ENCODE measurements around the gene OR5H2.

OR5H2 gene

DNA sequence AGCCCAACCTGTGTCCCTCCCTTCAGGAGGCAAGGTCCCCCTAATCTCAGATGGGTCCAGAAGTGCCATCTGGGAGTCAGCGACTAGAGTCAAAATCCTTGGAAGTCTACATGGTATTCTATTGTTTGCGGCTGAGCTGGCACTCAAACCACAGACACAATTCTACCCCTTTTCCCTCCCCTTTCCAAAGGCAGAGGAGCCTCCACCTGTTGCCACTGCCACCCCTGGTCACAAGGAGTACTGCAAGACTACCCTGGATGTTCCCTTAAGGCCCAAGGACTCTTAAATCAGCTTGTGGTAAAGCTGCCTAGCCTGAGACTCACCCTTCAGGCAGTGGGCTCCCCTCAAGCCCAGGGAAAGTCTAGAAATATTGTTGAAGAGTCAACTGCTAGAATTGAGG, 22.6 kb upstream of the OR5H2 start:
- intact Hi-C loops (cut with DNase I; ENCODE audit: low total_unique reads): no loop called here
- no peaks in the 10 kb centered on the region for H3K27me3 ChIP-seq

DNA sequence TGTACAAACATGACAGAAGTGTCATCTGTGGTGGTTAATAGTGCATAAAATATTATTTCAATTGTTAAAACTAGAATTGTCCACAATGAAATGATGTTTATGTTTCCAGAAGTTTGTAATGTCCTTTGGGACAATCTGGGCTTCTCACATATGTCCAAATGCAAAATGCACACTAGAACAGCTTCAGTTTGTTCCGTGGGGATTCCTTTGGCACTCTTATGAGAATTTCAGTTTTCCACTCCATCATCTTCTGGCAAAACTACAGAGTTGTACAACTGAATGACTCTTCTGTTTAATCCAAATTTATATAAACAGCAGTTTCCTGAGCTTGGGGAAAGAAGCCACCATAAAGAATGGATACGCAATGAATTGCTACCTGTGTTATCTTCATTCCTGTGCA, 20.3 kb upstream of the OR5H2 start:
- Histone ChIP-seq H3K27me3 (no peaks in the 10 kb centered on the region), H3K27ac (no peak overlapping the region), H3K9me3 (no peaks in the 10 kb centered on the region), H3K36me3 (no peaks in the 10 kb centered on the region), H3K4me1 (no peaks in the 10 kb centered on the region), H3K4me3 (no peak overlapping the region)
- DNase-seq: no peak
- intact Hi-C loops (cut with DNase I; ENCODE audit: low total_unique reads): no loop called here
- TF ChIP-seq, protein P1, sequence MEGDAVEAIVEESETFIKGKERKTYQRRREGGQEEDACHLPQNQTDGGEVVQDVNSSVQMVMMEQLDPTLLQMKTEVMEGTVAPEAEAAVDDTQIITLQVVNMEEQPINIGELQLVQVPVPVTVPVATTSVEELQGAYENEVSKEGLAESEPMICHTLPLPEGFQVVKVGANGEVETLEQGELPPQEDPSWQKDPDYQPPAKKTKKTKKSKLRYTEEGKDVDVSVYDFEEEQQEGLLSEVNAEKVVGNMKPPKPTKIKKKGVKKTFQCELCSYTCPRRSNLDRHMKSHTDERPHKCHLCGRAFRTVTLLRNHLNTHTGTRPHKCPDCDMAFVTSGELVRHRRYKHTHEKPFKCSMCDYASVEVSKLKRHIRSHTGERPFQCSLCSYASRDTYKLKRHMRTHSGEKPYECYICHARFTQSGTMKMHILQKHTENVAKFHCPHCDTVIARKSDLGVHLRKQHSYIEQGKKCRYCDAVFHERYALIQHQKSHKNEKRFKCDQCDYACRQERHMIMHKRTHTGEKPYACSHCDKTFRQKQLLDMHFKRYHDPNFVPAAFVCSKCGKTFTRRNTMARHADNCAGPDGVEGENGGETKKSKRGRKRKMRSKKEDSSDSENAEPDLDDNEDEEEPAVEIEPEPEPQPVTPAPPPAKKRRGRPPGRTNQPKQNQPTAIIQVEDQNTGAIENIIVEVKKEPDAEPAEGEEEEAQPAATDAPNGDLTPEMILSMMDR (IDR thresholded peaks at IDR 0.05): no peak

More for the DNA sequence above, 22.6 kb upstream of the OR5H2 start:
- H3K4me3 ChIP-seq: no peak overlapping the region
- no peaks in the 10 kb centered on the region for H3K4me1 ChIP-seq
- no peaks in the 10 kb centered on the region for H3K36me3 ChIP-seq
- no peaks in the 10 kb centered on the region for H3K9me3 ChIP-seq
- no peak for DNase-seq
- TF ChIP-seq, protein P1 (IDR thresholded peaks at IDR 0.05): no peak
- no peak overlapping the region for H3K27ac ChIP-seq

DNA sequence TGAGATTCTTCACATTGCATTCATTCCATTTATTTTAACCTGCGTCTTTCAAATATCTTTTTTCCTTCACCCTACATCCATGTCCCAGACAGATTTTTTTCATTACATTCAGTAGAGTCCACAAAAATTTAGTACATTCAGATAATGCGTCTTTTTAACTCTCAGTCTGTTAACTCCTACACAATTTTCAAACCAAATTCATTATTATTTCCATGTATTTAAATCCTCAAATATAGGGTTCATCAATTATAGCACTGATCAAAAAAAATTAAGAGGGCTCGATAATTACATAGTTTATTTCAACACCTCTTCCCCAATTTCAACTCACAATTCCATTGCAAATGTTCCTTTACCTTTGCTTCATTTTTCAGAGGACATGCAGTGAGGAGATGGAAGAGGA, 18.4 kb upstream of the OR5H2 start, which contains the start of gene OR5H6:
OR5H6 (plus strand) TSS at position 301 of the 400 bp plus-strand sequence; CDS start at position 390, 89 bp downstream.
- intact Hi-C loops (cut with DNase I; ENCODE audit: low total_unique reads): no loop called here
- DNase-seq: no peak
- Histone ChIP-seq H3K36me3 (no peaks in the 10 kb centered on the region), H3K27ac (no peak within 1 kb of the TSS), H3K4me1 (no peaks in the 10 kb centered on the region), H3K9me3 (no peaks in the 10 kb centered on the region), H3K4me3 (no peak within 1 kb of the TSS), H3K27me3 (no peaks in the 10 kb centered on the region)
- TF ChIP-seq, protein P1 (IDR thresholded peaks at IDR 0.05): no peak

DNA sequence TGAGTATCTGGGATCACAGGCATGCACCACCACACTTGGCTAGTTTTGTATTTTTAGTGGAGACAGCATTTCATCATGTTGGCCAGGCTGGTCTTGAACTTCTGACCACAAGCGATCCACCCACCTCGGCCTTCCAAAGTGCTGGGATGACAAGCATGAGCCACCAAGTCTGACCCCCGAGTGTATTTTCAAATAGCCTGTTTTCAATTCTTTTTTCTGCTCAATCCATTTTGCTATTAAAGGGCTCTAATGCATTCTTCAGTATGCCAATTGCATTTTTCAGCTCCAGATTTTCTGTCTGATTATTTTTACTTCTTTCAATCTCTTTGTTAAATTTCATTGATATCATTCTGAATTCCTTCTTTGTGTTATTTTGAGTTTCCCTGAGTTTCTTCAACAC, 12.5 kb upstream of the OR5H2 start:
- Histone ChIP-seq H3K36me3 (no peaks in the 10 kb centered on the region), H3K27ac (no peak overlapping the region), H3K27me3 (no peaks in the 10 kb centered on the region), H3K4me1 (no peaks in the 10 kb centered on the region), H3K9me3 (peaks cover 0 to 14% (median 0%) of the 10 kb centered on the region in 3 donors), H3K4me3 (no peak overlapping the region)
- TF ChIP-seq, protein P1 (IDR thresholded peaks at IDR 0.05): no peak
- no peak for DNase-seq
- intact Hi-C loops (cut with DNase I; ENCODE audit: low total_unique reads): no loop called here

DNA sequence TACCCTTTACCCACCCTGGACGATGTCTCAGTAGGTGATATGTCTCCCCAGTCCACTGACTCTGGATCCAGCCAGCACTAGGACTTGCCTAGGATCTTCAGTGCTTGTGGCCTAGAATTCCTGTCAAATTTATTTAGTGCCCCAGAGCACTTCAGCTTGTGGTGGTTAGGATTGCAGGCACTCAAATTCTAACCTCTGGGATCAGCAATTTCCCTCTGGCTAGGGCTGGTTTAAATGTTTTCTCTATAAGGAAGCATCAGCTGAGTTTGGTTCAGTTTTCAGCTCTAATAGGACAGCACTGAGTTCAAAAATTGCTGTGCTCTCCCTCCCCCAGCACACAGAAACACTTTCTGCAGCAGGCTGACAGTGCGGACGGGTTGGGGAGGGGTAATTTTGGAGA, 10.2 kb upstream of the OR5H2 start:
- no peak for DNase-seq
- Histone ChIP-seq H3K9me3 (peaks cover 0 to 18% (median 0%) of the 10 kb centered on the region in 3 donors), H3K36me3 (no peaks in the 10 kb centered on the region), H3K4me3 (no peak overlapping the region), H3K27ac (no peak overlapping the region), H3K27me3 (no peaks in the 10 kb centered on the region), H3K4me1 (no peaks in the 10 kb centered on the region)
- TF ChIP-seq, protein P1 (IDR thresholded peaks at IDR 0.05): no peak
- intact Hi-C loops (cut with DNase I; ENCODE audit: low total_unique reads): no loop called here

DNA sequence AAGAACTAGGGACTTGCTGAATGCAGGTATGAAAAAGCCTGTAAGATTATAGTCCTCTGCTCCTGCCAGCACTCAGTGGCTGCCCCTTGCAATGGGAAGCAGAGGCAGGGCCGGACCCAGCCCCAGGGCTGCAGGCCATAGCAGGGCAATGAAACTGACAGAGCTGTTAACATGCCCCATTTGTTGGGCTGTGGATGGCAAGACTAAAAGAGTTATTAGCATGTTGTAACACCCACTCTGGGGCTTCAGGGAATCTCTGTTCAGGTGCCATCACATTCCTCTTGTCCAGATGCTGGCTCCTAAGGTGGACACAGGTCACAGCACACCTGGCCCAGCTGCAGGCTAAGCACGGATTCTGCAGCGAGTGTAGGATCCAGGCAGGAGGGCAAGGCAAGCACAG, 7.4 kb upstream of the OR5H2 start:
- peaks cover 0 to 16% (median 0%) of the 10 kb centered on the region in 3 donors for H3K9me3 ChIP-seq
- no peaks in the 10 kb centered on the region for H3K36me3 ChIP-seq
- no peaks in the 10 kb centered on the region for H3K4me1 ChIP-seq
- H3K4me3 ChIP-seq: no peak overlapping the region
- TF ChIP-seq, protein P1 (IDR thresholded peaks at IDR 0.05): no peak
- no peaks in the 10 kb centered on the region for H3K27me3 ChIP-seq
- intact Hi-C loops (cut with DNase I; ENCODE audit: low total_unique reads): no loop called here
- DNase-seq: no peak
- H3K27ac ChIP-seq: no peak overlapping the region

Measured in tibial artery (tissue), 4 donors.